HG02763 (cell line): ENCODE measurements around the gene ZBTB3.
"Not testable (repeated sequence)": the region's sequence is repeated elsewhere in the genome, so short reads cannot be mapped to it uniquely, and the experiment has no call there.

Experiments used
- ATAC-seq: cut with Tn5 transposase; IDR thresholded peaks from one replicate; pipeline ENCODE4 v1.9.1; 2021; ENCODE audit warnings: mild to moderate bottlenecking, moderate library complexity; ENCODE audit not compliant: unreplicated experiment

The ZBTB3 gene

GRCh38 chr11:62757846-62758788 is 4.2 kb upstream of the ZBTB3 start:
- ATAC-seq: no peak

GRCh38 chr11:62755086-62755615 is 1.2 kb upstream of the ZBTB3 start:
- ATAC-seq: no peak

- no peak for ATAC-seq
These were observed 795 bp downstream of the ZBTB3 start for GRCh38 chr11:62752994-62753735.

- ATAC-seq: no peak
These were observed 1.7 kb downstream of the ZBTB3 start for GRCh38 chr11:62752177-62752785.

- not testable (repeated sequence) for ATAC-seq
These were observed 4.0 kb downstream of the ZBTB3 start for GRCh38 chr11:62749931-62750330.

- ATAC-seq: no peak
These were observed 6.3 kb downstream of the ZBTB3 start for GRCh38 chr11:62747475-62748160.

- ATAC-seq: no peak
These were observed 16.8 kb downstream of the ZBTB3 start for GRCh38 chr11:62737196-62737595.

GRCh38 chr11:62732830-62733229 is 21.1 kb downstream of the ZBTB3 start:
- ATAC-seq: no peak

- not testable (repeated sequence) for ATAC-seq
These were observed 23.9 kb downstream of the ZBTB3 start for GRCh38 chr11:62730076-62730475.

- ATAC-seq: no peak
These were observed 25.6 kb downstream of the ZBTB3 start, which contains the start of gene TTC9C for GRCh38 chr11:62728171-62728988. TTC9C (plus strand) TSS chr11:62728486; CDS start chr11:62728849, 363 bp downstream.

GRCh38 chr11:62727872-62728170 is 26.1 kb downstream of the ZBTB3 start:
- peak; percentile 55 for ATAC-seq

GRCh38 chr11:62727165-62727871 is 26.6 kb downstream of the ZBTB3 start, which contains the start of gene HNRNPUL2:
HNRNPUL2 (minus strand) TSS chr11:62727457; CDS start chr11:62727156, 301 bp downstream.
- ATAC-seq: peak; percentile 70

- no peak for ATAC-seq
These were observed 27.1 kb downstream of the ZBTB3 start for GRCh38 chr11:62726915-62727164.

GRCh38 chr11:62726156-62726914 is 27.6 kb downstream of the ZBTB3 start:
- no peak for ATAC-seq

GRCh38 chr11:62725646-62726045 is 28.3 kb downstream of the ZBTB3 start:
- ATAC-seq: no peak

GRCh38 chr11:62724171-62724570 is 29.8 kb downstream of the ZBTB3 start:
- no peak for ATAC-seq

- ATAC-seq: no peak
These were observed 32.0 kb downstream of the ZBTB3 start for GRCh38 chr11:62721994-62722393.

GRCh38 chr11:62719302-62719978 is 34.5 kb downstream of the ZBTB3 start:
- no peak for ATAC-seq
